PFSK-1 (cell line): ENCODE measurements around the gene OSBPL2.

Experiments used
- POLR2AphosphoS5 ChIP-seq: IDR thresholded peaks from 2 replicates; pipeline ENCODE4 v1.6.1; 2012; ENCODE audit warnings: low read depth, mild to moderate bottlenecking, control low read depth, low read length, moderate library complexity
- SIN3A ChIP-seq: IDR thresholded peaks from 2 replicates; pipeline ENCODE4 v1.6.1; 2012; ENCODE audit warnings: mild to moderate bottlenecking, low read length, moderate library complexity, borderline replicate concordance; ENCODE audit not compliant: insufficient read depth
- TF ChIP-seq, protein P1 (sequence below), 2 experiments: IDR thresholded peaks; 2 replicates each; pipeline versions ENCODE4 v1.6.1 to v1.8.0; 2011 to 2012; ENCODE audit warnings: low read depth in 2 of 2, low read length in 2 of 2, control low read depth in 1 of 2, inconsistent platforms in 1 of 2, mild to moderate bottlenecking in 1 of 2, moderate library complexity in 1 of 2; ENCODE audit not compliant: insufficient read depth in 1 of 2

DNA sequence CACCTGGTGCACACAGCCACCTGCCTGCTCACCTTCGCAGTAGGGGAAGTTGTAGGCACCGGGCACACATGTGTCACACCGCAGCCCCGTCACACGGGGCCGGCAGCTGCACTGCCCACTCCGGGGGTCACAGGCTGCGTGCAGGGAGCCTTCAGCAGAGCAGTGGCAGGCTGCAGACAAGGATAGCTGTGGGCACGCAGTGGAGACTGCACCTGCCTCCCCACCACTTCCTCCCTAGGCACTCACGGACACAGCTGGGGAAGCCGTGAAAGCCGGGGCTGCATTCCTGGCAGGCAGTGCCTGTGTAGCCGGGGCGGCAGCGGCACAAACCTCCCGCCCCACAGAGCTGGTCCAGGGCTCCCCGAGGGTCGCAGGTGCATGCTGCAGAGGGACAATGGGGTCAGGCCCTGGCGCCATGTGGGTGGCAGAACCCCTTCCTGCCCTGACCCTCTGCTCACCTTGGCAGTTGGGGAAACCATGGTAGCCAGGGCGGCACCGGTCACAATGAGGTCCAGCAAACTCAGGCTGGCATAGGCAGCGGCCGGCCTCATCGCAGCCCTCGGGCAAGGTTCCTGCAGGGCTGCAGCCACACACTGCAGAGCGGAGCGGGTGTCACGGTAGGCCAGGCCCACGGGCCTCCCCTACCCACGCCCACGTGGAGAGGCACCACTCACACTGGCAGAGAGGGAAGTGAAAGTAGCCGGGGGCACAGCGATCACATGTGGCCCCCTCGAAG is 99.4 kb downstream of the OSBPL2 start:
- TF ChIP-seq POLR2AphosphoS5: no peak
- TF ChIP-seq, protein P1, sequence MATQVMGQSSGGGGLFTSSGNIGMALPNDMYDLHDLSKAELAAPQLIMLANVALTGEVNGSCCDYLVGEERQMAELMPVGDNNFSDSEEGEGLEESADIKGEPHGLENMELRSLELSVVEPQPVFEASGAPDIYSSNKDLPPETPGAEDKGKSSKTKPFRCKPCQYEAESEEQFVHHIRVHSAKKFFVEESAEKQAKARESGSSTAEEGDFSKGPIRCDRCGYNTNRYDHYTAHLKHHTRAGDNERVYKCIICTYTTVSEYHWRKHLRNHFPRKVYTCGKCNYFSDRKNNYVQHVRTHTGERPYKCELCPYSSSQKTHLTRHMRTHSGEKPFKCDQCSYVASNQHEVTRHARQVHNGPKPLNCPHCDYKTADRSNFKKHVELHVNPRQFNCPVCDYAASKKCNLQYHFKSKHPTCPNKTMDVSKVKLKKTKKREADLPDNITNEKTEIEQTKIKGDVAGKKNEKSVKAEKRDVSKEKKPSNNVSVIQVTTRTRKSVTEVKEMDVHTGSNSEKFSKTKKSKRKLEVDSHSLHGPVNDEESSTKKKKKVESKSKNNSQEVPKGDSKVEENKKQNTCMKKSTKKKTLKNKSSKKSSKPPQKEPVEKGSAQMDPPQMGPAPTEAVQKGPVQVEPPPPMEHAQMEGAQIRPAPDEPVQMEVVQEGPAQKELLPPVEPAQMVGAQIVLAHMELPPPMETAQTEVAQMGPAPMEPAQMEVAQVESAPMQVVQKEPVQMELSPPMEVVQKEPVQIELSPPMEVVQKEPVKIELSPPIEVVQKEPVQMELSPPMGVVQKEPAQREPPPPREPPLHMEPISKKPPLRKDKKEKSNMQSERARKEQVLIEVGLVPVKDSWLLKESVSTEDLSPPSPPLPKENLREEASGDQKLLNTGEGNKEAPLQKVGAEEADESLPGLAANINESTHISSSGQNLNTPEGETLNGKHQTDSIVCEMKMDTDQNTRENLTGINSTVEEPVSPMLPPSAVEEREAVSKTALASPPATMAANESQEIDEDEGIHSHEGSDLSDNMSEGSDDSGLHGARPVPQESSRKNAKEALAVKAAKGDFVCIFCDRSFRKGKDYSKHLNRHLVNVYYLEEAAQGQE (IDR thresholded peaks at IDR 0.05; ENCODE audit: insufficient read depth in 1 of 2, low read depth in 2 of 2, low read length in 2 of 2): no peak
- TF ChIP-seq SIN3A: no peak
